Effector CD8-positive, alpha-beta T cell (primary cell): ENCODE data around the gene SPDEF.

Source experiments
- DNase-seq: peaks from one replicate; lab custom pipeline; 2025; lab: John Stamatoyannopoulos, UW

Gene SPDEF

DNA sequence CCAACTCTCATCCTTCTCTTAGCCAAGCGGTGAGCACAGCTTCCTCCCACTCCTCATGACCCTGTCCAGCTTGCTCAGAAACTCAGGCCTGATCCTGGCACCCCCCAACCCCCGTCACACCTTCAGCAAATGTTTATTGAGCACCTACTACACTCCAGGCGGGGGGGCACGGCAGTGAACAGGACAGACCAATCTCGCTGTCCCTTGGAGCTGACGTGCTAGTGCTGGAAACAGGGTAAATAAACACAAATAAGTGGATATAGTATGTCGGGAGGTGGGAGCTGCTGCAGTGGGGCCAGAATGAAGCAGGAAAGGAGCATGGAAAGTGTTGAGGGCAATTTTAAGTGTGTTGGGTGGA lies 7.4 kb upstream of the SPDEF start:
- no peak for DNase-seq

DNA sequence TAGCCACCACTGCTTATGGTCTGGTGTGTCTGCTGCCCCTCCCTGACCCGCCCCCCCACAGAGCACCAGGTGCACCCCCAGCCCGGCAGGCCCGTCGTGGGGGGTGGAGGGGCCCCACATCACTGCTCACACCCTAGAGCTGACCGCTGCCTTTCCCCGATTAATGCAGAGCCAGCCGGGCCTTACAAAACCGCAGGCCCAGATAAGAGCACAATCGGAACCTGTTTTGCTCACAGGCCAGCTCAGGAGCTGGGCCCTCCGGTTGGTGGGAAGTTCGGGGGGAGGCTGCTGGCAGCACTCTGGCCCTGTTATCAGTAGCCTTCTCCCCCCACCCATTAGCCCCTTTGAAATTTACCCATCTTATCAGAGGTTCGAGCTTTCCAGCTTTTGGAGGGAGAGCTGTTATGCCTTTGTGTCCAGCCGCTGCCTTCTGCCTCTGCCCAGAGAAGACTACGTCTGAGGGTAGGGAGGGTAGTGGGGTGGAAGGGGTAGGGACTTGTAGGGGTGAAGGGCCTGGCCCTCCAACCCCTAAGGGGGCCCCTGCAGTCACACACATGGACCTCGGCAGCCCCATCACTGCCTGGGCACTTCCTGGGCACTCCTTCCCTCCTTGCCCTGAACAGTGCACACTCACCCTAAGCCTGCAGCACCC lies 6.9 kb upstream of the SPDEF start:
- no peak for DNase-seq

DNA sequence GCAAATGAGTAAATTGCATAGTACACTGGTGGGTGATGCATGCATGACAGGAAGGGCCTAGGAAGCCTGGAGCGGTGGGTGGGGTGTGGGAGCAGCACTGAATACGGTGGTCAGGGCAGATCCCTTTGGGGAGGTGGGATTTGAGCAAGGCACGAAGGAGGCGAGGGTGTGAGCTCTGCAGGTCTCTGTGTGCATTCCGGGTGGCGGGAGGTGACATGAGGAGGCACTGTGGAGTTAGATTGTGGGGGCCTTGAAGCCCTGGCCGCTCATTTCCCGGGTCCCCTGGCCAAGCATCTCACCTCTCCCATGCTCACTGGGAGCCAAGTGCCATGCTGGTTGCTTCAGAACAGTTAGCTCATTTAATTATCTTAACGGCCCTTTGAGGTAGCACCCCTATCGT lies 6.2 kb upstream of the SPDEF start:
- DNase-seq, result no peak

DNA sequence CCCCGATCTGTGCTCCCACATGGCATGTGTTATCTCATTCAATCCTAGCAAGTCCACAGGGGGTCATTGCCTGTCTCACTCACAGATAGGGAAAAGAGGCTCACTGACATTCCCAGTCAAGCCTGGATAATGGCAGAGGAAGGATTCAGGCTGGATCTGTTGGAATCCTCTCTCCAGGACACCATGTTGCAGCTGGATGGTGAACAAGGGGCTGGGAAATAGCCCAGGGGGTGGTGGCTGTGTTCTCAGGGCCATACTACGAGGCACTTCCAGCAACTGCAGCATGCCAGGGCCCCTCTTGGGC lies 5.0 kb upstream of the SPDEF start:
- DNase-seq, result no peak

DNA sequence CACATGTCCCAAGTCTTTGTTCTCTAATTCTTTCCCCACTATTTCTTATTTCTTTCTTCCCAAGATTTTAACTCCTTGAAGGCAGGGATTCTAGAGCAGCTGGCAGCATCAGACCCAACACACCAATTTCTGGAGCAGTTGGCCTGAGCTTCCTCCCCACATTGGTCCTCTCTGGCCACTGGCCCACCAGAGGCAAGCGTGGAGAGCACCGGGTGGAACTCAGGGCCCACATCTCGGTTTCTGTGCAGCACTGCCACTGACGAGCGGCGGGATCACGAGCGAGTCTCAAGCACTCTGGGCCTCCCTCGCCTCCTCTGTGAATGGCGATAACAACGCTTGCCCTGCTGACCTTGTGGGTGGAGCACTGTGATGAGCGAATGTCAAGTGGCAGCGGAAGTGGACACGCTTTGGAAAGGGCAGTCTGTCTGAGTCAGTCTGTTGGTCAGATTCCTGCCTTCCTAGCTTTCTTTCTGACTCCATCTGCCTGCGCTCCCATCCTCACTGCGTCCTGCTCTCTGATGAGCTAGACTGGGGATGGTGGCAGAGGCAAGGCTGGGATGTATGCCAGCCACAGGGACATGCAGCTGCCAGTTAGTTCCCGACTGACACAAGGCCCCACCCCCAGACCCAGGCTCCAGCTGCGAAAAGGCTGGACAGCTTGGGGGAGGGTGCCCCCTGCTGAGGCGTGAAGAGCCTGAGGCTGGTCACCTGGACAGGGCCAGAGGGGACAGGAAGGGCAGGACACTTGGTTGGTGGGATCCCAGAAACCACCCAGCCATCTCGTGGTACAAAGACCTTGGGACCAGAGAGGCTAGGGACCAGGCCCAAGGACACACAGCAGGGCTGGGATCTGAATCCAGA lies 4.5 kb upstream of the SPDEF start:
- no peak for DNase-seq

DNA sequence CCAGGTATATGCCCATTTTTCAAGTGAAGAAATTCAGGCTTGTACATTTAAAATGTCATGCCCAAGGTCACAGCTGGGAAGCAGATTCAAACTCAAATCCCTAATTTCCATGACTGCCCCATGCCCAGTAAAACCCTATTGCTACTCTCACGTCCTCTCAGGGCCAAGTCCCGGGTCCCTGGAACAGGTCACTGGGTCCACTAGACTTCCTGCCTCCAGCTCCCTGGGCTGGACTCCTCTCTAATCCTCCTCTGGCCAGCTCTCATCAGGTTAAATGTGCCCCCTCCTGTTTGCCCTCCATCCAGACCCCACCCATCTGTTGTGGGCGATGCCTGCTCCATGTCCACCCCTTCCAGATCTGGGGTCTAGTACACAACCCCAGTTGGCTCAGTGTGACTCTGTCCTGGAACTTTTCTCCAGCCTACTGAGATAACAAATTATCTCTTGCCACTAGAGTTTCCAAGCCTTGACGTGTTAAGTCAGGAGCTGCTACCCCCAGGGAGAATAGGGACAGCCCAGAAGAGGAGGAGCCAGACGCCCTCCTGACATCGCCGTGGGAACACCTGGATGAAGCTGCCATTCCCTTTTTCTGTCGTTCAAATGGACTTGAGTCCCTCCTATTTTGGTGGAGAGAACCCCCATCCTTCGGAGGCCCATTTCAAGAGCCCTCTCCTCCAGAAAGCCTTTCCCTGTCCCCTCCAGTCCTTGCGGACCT lies 3.7 kb upstream of the SPDEF start:
- no peak for DNase-seq

DNA sequence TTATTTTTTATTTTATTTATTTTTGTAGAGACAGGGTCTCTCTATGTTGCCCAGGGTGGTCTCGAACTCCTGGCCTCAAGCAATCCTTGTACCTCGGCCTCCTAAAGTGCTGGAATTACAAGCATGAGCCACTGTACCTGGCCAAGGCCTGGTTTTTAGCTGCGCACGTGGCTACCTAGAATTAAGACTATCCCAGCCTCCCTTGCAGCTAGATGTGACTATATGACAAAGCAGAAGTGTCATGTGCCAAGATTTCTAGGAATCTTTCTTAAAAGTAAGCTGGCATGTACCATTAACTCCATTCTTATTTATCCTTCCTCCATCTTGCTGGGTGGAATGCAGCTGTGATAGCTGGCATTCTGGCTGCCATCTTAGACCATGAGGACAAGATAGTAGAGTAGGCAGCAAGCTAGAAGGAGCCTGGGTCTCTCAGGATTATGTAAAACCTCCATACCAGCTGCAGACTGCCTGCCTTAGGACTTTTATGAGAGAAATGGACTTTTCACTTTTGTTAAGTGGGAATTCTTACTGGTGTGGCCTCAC lies 2.1 kb upstream of the SPDEF start:
- no peak for DNase-seq

DNA sequence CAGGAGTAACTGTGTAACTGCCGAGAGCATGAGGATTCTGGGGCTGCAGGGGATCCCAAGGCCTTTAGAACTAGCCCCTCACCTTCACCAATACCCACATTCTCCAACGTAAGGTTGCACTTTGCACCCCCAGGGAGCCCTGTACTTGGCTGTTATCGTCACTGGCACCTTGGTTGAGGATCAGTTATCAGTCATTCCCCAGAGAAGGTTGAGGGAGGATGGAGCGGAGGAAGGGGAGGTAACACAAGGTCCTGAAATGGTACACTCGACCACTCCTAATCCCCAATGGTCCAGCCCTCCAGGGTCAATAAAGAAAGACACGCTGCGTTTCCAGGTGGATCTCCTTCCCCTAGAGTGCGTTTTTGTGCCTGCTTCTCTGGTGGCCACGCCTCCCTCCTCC lies 1.1 kb upstream of the SPDEF start:
- no peak for DNase-seq

DNA sequence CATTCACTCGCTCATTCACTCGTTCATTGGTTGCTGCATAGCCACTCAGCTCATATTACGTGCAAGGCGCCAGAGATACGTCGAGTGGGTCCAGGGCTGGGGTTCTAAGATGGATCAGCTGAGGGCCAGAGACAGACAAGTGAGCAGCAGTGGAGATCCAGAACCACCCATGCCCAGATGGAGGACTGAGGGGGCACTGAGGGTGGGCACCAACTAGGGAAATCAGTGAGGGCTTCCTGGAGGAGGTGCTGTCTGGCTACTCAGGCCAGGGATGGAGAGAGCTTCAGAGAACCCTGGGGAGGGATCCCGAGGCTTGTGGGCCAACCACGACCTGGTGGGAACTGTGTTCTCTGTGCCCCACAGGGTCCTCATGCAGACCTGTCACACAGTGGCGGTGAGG lies 364 bp upstream of the SPDEF start:
- DNase-seq, result no peak

DNA sequence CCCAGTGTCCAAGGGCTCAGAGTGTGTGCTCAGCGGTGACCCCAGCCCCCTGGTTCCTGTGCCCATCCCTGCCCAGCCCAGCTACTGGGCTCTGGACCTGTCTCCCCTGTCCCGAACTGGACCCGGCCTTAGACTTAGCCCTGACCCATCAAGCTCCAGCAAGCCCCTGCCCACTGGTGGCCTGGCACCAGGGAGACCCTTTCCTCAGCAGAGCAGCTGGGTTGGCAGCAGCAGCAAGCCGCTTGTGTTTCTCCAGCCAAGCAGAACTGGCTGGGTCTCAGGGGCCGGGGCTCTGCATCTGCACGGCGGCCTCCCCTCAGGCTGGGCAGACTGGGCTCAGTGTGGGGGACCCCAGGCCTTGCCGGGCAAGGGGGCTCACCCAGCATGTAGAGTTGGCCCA lies 801 bp downstream of the SPDEF start:
- no peak for DNase-seq

DNA sequence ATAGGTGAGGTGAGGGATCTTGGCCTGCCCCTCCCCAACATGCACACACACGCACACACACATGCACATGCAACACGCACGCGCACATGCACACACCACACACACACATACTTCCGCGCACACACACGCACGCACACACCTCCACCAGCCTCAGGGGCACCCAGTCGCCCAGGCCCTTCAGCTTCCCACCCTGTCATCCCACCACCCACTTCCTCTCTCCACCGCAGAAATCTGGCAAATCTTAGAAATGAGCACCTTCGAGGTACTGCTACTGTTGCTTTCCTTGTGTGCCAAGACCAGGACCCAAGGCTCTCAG lies 1.2 kb downstream of the SPDEF start:
- DNase-seq, result no peak

DNA sequence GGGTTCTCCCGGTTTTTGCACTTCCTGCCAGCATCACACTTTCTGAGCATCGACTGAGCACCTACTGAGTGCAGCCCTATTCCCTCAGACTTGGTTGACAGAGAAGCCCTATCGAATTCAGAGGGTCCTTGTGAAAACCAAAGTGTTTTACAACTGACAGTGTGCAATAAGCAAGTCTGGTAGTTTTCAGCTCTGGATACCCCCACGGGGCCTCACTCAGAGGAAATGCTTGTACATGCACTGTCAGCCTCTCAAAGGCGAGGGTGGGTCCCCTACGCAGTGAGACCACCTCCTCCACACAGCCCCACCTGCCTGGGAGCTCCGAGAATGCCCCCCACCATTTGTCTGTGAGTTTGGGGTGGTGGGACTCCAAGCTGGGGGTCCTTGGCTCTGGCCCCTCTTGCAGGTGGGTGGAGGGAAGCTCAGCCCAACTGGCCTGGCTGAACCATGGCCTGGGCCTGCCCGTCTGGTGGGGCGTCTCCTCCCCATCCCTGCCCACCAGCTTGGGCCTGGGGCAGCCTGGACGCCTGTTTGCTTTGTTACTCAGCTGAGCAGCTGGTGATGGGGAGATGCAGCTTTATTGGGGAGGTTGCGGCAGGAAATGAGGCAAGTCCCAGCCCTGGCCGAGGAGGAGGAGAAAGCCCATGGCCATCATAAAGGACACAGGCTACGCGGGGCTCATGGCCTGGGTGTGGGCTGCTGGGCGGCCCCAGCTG lies 1.7 kb downstream of the SPDEF start:
- no peak for DNase-seq

DNA sequence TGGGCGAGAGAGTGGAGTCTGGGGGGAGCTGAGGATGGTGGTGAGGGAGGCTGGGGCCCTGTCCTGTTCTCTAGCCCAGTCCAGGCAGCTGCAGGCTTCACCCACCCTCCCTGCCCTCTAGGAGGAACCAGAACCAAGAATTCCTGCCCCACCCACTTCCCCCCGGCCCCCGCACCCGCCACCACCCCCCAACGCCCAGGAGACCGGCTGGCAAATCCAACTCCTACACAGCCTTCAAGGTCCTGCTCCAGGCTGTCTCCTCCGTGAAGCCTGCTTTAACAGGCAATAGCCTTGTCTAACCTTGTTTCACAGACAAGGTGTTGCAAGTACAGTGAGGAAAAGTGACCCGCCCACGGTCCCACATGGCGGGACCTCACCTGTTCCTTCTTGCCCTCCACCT lies 2.4 kb downstream of the SPDEF start:
- DNase-seq, result no peak

DNA sequence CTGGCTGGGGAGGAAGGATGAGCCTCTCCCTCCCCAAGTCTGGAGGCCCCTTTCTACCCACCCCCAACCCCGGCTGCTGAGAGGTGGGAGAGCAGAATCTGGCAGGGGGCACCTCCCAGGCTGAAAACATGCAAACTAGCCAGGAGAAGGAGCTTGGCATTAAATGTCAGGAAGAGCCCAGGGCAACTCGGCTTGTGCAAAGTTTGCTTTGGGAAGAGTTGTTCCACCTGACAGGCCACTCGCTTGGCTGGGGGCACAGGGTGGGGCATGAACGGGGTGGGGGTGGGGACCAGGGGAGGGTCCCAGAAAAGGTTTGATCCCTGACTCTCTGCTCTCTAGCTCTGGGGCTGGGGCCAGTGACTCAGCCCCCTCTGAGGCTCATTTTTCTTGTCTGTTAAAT lies 3.0 kb downstream of the SPDEF start:
- DNase-seq, result no peak

DNA sequence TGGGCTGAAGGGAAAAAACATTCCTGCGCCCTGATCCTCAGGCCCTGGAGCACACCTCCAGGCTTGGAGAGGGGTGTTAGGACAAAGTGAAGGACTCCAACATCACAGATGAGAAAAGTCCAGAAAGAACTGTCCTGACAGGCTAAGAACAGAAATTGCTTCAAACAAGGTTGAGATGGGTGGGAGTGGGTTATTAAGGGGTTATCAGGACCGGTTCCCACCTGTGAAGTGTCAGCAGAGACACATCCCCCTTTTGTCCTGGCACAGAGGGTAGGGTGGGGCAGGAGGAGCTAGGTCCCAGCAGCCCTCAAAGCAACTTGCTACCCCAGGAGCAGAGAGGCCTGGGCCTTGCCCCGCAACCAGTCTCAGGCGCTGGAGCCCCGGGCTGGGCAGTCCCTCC lies 3.5 kb downstream of the SPDEF start:
- DNase-seq, result no peak

DNA sequence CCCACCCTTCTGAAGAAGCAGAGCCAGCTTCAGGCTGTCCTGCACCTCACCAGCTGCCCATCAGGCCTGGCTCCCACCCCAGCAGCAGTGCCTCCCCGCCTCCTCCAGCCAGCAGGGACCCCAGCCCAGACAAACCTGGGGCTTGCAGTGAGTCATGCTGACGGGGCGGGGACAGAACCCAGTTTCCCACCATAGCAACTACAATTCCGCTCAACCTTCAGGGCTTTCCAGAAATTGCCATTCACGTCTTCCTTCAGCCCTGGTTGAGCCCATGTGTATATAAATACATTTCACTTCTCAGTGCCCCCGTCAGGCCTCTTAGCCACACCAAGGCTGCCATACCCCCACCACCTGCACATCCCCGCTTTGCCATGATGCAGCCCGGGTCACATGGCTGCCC lies 4.4 kb downstream of the SPDEF start:
- no peak for DNase-seq

DNA sequence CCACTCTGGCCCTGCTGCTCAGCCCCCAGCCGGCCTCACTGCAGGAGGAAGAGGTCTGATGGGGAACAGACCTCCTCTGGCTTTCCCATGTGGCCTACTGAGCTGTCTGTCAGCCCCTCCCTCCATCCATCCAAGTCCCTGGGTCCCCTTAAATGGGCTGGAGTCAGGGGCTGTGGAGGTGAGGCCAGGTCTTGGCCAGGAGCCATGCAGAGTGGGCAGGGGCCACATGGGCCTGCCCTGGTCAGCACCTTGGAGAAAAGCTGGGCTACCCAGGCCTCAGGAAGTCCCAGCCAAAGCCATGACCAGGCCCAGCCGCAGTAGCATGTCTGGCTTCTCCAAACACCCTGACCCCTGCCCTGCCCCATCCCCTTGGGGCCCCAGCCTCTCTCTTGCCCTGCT lies 6.3 kb downstream of the SPDEF start:
- no peak for DNase-seq

DNA sequence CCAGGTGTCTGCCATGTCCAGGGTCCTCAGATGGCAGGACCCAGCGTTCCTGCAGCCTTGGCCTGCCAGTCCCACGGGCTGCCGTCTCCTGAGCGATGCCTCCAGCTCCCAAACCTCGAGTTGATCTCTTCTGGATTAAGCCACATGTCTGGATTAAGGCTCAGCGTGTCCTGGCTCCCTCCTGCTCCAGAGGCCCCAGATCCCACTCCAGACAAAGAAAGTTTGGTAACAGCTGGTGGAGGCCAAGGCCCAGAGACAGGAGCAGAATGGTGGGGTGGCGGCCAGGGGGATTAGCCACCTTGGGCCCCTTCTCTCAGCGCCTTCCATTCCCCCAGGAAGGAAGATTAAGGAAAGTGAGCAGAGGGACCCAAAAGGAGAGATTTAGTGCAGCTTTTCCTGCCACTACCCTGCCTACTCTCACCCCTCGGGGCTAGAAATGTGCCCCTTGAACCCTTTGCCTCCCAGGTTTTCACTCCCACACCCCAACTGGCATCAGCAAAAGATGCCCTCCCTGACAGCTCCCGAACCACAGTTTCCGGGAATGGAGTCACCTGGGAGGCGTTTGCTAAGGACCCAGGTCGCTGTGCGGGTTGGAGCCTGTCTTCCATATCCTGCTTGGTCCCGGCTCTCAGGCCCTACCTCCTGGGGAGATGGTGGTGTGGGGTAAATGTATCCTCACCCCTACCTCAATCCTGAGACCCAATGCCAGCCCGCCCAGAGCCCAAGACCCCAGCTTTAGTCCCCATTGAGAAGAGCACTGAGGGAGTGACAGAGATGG lies 6.9 kb downstream of the SPDEF start:
- DNase-seq, result no peak

DNA sequence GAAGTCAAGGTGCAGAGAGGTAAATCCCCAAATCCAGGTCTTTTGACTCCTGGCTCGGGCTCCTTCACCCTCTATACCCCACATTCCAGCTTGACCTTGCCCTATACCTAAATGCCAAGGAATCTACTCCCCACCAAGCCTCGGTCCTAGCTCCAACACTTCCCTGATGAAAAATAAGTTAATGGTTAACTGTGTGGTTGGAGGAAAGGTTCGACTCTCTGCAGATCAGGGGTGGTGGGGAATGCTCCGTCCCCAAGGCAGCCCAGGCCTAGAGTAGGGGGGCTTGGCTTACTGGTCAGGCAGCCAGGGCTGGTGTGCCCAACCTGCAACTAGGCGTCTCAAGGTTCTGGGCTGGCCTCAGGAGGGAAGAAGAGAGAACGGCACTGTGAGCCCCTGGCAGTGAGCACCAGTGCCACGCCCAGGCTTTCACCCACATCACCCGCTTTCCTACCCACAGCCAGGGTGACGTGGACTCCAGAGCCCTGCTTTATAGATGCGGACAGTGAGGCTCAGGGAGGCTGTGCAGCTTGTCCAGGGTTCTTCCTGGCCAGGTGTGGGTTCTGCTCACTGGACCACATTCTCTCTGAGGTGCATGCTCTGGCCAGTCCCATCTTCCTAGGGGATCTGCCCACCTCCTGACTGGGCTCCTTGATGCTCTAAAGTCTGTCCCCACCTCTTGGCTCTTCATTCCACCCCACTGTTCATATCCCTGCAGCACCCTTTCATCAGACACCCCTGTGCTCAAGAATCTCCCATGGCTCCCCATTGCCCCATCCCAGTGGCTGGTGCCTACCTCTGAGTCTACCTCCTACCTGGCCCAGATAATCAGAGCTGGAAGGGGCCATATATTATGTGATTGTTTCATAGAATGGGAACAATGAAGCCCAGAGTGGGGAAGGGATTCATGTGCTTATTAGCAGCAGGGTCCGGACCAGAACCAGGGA lies 8.2 kb downstream of the SPDEF start:
- DNase-seq, result no peak

DNA sequence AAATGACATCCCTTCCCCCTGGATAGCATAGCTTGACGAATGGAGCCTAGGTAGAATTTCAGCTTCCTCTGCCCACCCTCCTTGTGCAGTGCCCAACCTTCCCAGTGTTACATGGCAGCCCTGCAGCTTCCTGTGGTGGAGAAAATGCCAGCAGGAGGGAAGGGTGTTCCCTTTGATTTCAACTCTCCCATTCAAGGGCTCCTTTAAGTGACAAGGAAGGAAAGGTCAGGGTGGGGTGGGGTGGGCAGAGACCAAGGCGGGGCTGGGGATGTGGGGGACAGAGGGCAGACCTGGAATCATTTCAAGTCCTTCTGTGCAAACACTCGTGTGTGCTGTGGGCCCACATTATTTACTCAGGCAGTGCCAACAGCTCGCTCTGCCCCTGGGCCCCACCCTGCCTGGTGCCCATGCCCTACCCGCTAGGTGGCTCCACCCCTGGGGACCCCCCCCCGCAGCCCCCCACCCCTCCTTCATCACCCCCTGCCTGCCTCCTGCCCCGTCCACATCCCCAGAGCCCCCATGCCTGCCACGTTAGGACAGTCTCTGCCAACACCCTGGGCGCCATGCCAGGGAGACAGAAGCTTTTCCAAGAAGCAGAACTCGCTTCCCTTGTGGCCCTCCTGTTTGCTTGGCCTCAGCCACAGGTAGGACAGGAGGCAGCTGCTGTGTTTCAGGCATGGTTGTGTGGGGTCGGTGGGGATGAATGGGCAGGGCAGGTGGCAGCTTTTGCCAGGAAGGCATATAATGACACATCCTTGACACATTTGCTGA lies 9.4 kb downstream of the SPDEF start:
- DNase-seq, result no peak
